Measurements from ENCODE around the gene ZNF227. TPM values are rescaled to one million over a fixed set of nuclear protein-coding genes. Genes with fewer than 3 reads are reported as not detected.
A peak's percentile ranks its signal among the peaks of the same experiment; 100 is the strongest.
"Not testable (repeated sequence)": the region's sequence is repeated elsewhere in the genome, so short reads cannot be mapped to it uniquely, and the experiment has no call there.

Gene ZNF227
- total and polyA plus RNA-seq, 2 donors (not counting 1 experiment from before 2014, with no cell fraction given), result 5.9 to 49.5 TPM

GRCh38 chr19:44212866-44213346, 574 bp downstream of the ZNF227 start:
- ChIA-PET CTCF (interaction anchor here (0.7 to 1.1 kb wide), 3 partner anchors 46 to 571 kb away, joined by 4 read pairs; partner anchors contain the start of gene ZNF233), POLR2A (interaction anchor here (0.6 to 1.5 kb wide), 3 partner anchors 92 to 278 kb away, joined by 3 to 8 read pairs (median 5); partner anchors contain the start of genes ZNF224, ZNF235 and ZNF45)
- H3K27ac Mint-ChIP-seq, result peak overlapping the region; percentile 93
- peak overlapping the region; percentile 48 to 77 for H3K27ac ChIP-seq (ENCODE audit: low read length in 2 of 2)
- peak overlapping the region; percentile 86 for H3K4me2 ChIP-seq (replicated peaks; ENCODE audit: low read depth, low read length, poor library complexity, severe bottlenecking)
- WGBS (ENCODE audit: insufficient coverage), result 5% methylated on average over 10 of the region's 15 CpGs
- H2AFZ ChIP-seq (ENCODE audit: insufficient read depth, low read depth, low read length, poor library complexity, severe bottlenecking), result peak overlapping the region; percentile 94
- H3K9me3 Mint-ChIP-seq (ENCODE audit: insufficient read depth), result peaks cover 3% of the 10 kb centered on the region
- ATAC-seq (ENCODE audit: low read depth), result no peak
- H3K9ac ChIP-seq (ENCODE audit: low read length), result peak overlapping the region; percentile 87
- H4K20me1 ChIP-seq (ENCODE audit: control insufficient read depth, insufficient read depth, low read length, poor library complexity, severe bottlenecking), result no peaks in the 10 kb centered on the region
- intact Hi-C loops (cut with micrococcal nuclease), result loop anchor here (1.0 to 2.0 kb wide), 6 partner anchors 46 to 287 kb away; partner anchors contain the start of genes ZNF180, ZNF225, ZNF226 and ZNF233
- H3K4me1 Mint-ChIP-seq, result peaks cover 19% of the 10 kb centered on the region
- DNase-seq, result no peak
- TF ChIP-seq CTCF (IDR thresholded peaks at IDR 0.05) (no peak), EZH2 (IDR thresholded peaks at IDR 0.05; ENCODE audit: borderline replicate concordance, insufficient read depth, low read depth, low read length, poor library complexity, severe bottlenecking) (no peak)
- peak overlapping the region; percentile 96 for H3K4me3 Mint-ChIP-seq
- H3K9me3 ChIP-seq (ENCODE audit: control extremely low read depth in 1 of 3, control insufficient read depth in 2 of 3, insufficient read depth in 1 of 3, low read length in 2 of 3), result peaks cover 0 to 5% (median 0%) of the 10 kb centered on the region in 3 donors
- peak overlapping the region; percentile 85 to 93 (median 88) for H3K4me3 ChIP-seq (ENCODE audit: control extremely low read depth in 1 of 5, extremely low read depth in 1 of 5, insufficient read depth in 1 of 5, low read depth in 2 of 5, low read length in 4 of 5)
- peaks cover 11% of the 10 kb centered on the region in 2 donors for H3K4me1 ChIP-seq (ENCODE audit: control insufficient read depth in 2 of 2, insufficient read depth in 2 of 2, low read length in 2 of 2)
- H3K79me2 ChIP-seq (ENCODE audit: control insufficient read depth, insufficient read depth, low read length), result peaks cover 55% of the 10 kb centered on the region
- H3K27me3 Mint-ChIP-seq, result no peaks in the 10 kb centered on the region
- peaks cover 6 to 23% of the 10 kb centered on the region in 2 experiments for H3K36me3 ChIP-seq (replicated peaks in 1 of 2; ENCODE audit: control extremely low read depth in 1 of 2, control insufficient read depth in 1 of 2, extremely low read depth in 1 of 2, insufficient read depth in 2 of 2, low read length in 1 of 2)
- no peaks in the 10 kb centered on the region for H3K27me3 ChIP-seq (replicated peaks in 1 of 4; ENCODE audit: control extremely low read depth in 1 of 4, control insufficient read depth in 3 of 4, insufficient read depth in 4 of 4, low read length in 3 of 4)

GRCh38 chr19:44219926-44220325, 7.6 kb downstream of the ZNF227 start:
- CTCF ChIA-PET; H2AFZ ChIP-seq (ENCODE audit: insufficient read depth, low read depth, low read length, poor library complexity, severe bottlenecking); intact Hi-C loops (cut with micrococcal nuclease); H3K9me3 Mint-ChIP-seq (ENCODE audit: insufficient read depth); POLR2A ChIA-PET; H3K27me3 ChIP-seq (replicated peaks in 1 of 4; ENCODE audit: control extremely low read depth in 1 of 4, control insufficient read depth in 3 of 4, insufficient read depth in 4 of 4, low read length in 3 of 4); H4K20me1 ChIP-seq (ENCODE audit: control insufficient read depth, insufficient read depth, low read length, poor library complexity, severe bottlenecking); H3K4me3 Mint-ChIP-seq; H3K4me1 ChIP-seq (ENCODE audit: control insufficient read depth in 2 of 2, insufficient read depth in 2 of 2, low read length in 2 of 2); H3K4me2 ChIP-seq (replicated peaks; ENCODE audit: low read depth, low read length, poor library complexity, severe bottlenecking); H3K9me3 ChIP-seq (ENCODE audit: control extremely low read depth in 1 of 3, control insufficient read depth in 2 of 3, insufficient read depth in 1 of 3, low read length in 2 of 3); H3K27me3 Mint-ChIP-seq; DNase-seq; ATAC-seq (ENCODE audit: low read depth); H3K9ac ChIP-seq (ENCODE audit: low read length); H3K4me3 ChIP-seq (ENCODE audit: control extremely low read depth in 1 of 5, extremely low read depth in 1 of 5, insufficient read depth in 1 of 5, low read depth in 2 of 5, low read length in 4 of 5); H3K27ac Mint-ChIP-seq; H3K27ac ChIP-seq (ENCODE audit: low read length in 2 of 2); H3K4me1 Mint-ChIP-seq: not testable (repeated sequence)
- no CpG with 5 or more reads among the region's 3 CpGs for WGBS (ENCODE audit: insufficient coverage)
- peaks cover 6 to 30% of the 10 kb centered on the region in 2 experiments for H3K36me3 ChIP-seq (replicated peaks in 1 of 2; ENCODE audit: control extremely low read depth in 1 of 2, control insufficient read depth in 1 of 2, extremely low read depth in 1 of 2, insufficient read depth in 2 of 2, low read length in 1 of 2)
- H3K79me2 ChIP-seq (ENCODE audit: control insufficient read depth, insufficient read depth, low read length), result peaks cover 29% of the 10 kb centered on the region

- H3K27ac ChIP-seq (ENCODE audit: low read length in 2 of 2); H3K9ac ChIP-seq (ENCODE audit: low read length); CTCF ChIA-PET; H3K4me2 ChIP-seq (replicated peaks; ENCODE audit: low read depth, low read length, poor library complexity, severe bottlenecking); H3K9me3 ChIP-seq (ENCODE audit: control extremely low read depth in 1 of 3, control insufficient read depth in 2 of 3, insufficient read depth in 1 of 3, low read length in 2 of 3); DNase-seq; H3K4me1 Mint-ChIP-seq; H3K4me1 ChIP-seq (ENCODE audit: control insufficient read depth in 2 of 2, insufficient read depth in 2 of 2, low read length in 2 of 2); POLR2A ChIA-PET; H3K27me3 Mint-ChIP-seq; H2AFZ ChIP-seq (ENCODE audit: insufficient read depth, low read depth, low read length, poor library complexity, severe bottlenecking); H3K27ac Mint-ChIP-seq; H3K4me3 Mint-ChIP-seq; H3K4me3 ChIP-seq (ENCODE audit: control extremely low read depth in 1 of 5, extremely low read depth in 1 of 5, insufficient read depth in 1 of 5, low read depth in 2 of 5, low read length in 4 of 5); ATAC-seq (ENCODE audit: low read depth); H3K9me3 Mint-ChIP-seq (ENCODE audit: insufficient read depth); H4K20me1 ChIP-seq (ENCODE audit: control insufficient read depth, insufficient read depth, low read length, poor library complexity, severe bottlenecking); intact Hi-C loops (cut with micrococcal nuclease); H3K27me3 ChIP-seq (replicated peaks in 1 of 4; ENCODE audit: control extremely low read depth in 1 of 4, control insufficient read depth in 3 of 4, insufficient read depth in 4 of 4, low read length in 3 of 4): not testable (repeated sequence)
- H3K79me2 ChIP-seq (ENCODE audit: control insufficient read depth, insufficient read depth, low read length), result peaks cover 21% of the 10 kb centered on the region
- peaks cover 6 to 25% of the 10 kb centered on the region in 2 experiments for H3K36me3 ChIP-seq (replicated peaks in 1 of 2; ENCODE audit: control extremely low read depth in 1 of 2, control insufficient read depth in 1 of 2, extremely low read depth in 1 of 2, insufficient read depth in 2 of 2, low read length in 1 of 2)
- WGBS (ENCODE audit: insufficient coverage), result no CpG with 5 or more reads among the region's 6 CpGs
These were observed 8.4 kb downstream of the ZNF227 start for GRCh38 chr19:44220761-44221160.
